Neutrophil (primary cell): ENCODE measurements around the gene RAB9B.

Experiments
- H3K27ac ChIP-seq: fragments of 200-600 bp; sonication (generic); 2 replicates; pipeline ENCODE4 v1.5.1; 2016; ENCODE audit warnings: mild to moderate bottlenecking, moderate library complexity
- H3K27me3 ChIP-seq: fragments of 200-600 bp; sonication (generic); 2 replicates; pipeline ENCODE4 v1.6.0; 2016; ENCODE audit warnings: mild to moderate bottlenecking
- H3K36me3 ChIP-seq: fragments of 200-600 bp; sonication (generic); 2 replicates; pipeline ENCODE4 v1.5.1; 2017
- H3K4me1 ChIP-seq, 2 experiments: fragments of 200-600 bp in 1 of 2; sonication (generic) in 1 of 2; 1 replicate in 1 of 2; 2 replicates in 1 of 2; pipeline versions ENCODE4 v1.5.1 to v1.6.1; 2013 to 2016; ENCODE audit warnings: low read depth in 1 of 2, low read length in 1 of 2, mild to moderate bottlenecking in 1 of 2, moderate library complexity in 1 of 2; ENCODE audit not compliant: control insufficient read depth in 1 of 2, insufficient read depth in 1 of 2
- H3K4me3 ChIP-seq, 2 experiments: fragments of 200-600 bp in 1 of 2; sonication (generic) in 1 of 2; 1 replicate in 1 of 2; 2 replicates in 1 of 2; pipeline ENCODE4 v1.5.1; 2013 to 2016; ENCODE audit warnings: low read depth in 1 of 2, low read length in 1 of 2, mild to moderate bottlenecking in 1 of 2, moderate library complexity in 1 of 2
- H3K9me3 ChIP-seq: fragments of 200-600 bp; sonication (generic); 2 replicates; pipeline ENCODE4 v1.5.1; 2016
- CTCF ChIP-seq: fragments of 200-600 bp; sonication (generic); IDR thresholded peaks from 2 replicates; pipeline ENCODE4 v1.5.1; 2016; ENCODE audit warnings: antibody characterized with exemption

Gene RAB9B

GRCh38 chrX:103845165-103845653 is 13.2 kb upstream of the RAB9B start:
- Histone ChIP-seq H3K4me3 (no peak overlapping the region), H3K27ac (no peak overlapping the region), H3K36me3 (no peaks in the 10 kb centered on the region), H3K4me1 (no peaks in the 10 kb centered on the region), H3K9me3 (no peaks in the 10 kb centered on the region), H3K27me3 (no peaks in the 10 kb centered on the region)
- no peak for TF ChIP-seq CTCF

DNA sequence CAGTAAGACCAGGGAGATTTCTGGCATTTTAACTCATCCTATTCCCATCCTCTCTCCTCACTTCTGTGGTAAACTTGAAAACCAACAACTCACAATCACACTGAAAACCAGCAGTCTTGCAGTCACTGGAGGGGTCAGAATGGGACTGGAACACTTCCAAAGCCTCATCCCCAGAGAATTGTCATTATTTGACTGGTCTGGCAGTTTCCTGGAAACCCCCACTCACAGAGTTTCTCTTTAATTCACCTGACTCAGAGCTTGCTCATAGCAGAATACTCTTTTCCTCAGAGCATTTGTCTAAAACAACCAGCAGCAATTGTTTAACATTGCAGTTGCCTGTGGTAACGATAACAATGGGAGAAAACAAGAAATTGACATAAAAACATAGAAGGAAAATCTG is 7.3 kb upstream of the RAB9B start:
- Histone ChIP-seq H3K4me1 (no peaks in the 10 kb centered on the region), H3K27me3 (no peaks in the 10 kb centered on the region), H3K36me3 (no peaks in the 10 kb centered on the region), H3K9me3 (no peaks in the 10 kb centered on the region), H3K27ac (no peak overlapping the region), H3K4me3 (no peak overlapping the region)
- TF ChIP-seq CTCF: no peak

GRCh38 chrX:103831342-103831802 is 685 bp downstream of the RAB9B start:
- Histone ChIP-seq H3K4me1 (peaks cover 3 to 5% of the 10 kb centered on the region in 2 experiments), H3K4me3 (peak overlapping the region; percentile 24 to 35), H3K27me3 (peaks cover 23% of the 10 kb centered on the region), H3K27ac (no peak overlapping the region), H3K9me3 (no peaks in the 10 kb centered on the region), H3K36me3 (no peaks in the 10 kb centered on the region)
- TF ChIP-seq CTCF: no peak

- Histone ChIP-seq H3K4me3 (no peak overlapping the region), H3K9me3 (no peaks in the 10 kb centered on the region), H3K27ac (no peak overlapping the region), H3K36me3 (no peaks in the 10 kb centered on the region), H3K4me1 (peaks cover 3 to 5% of the 10 kb centered on the region in 2 experiments), H3K27me3 (peaks cover 23% of the 10 kb centered on the region)
- no peak for TF ChIP-seq CTCF
These were observed 1.2 kb downstream of the RAB9B start for GRCh38 chrX:103830848-103831247.

DNA sequence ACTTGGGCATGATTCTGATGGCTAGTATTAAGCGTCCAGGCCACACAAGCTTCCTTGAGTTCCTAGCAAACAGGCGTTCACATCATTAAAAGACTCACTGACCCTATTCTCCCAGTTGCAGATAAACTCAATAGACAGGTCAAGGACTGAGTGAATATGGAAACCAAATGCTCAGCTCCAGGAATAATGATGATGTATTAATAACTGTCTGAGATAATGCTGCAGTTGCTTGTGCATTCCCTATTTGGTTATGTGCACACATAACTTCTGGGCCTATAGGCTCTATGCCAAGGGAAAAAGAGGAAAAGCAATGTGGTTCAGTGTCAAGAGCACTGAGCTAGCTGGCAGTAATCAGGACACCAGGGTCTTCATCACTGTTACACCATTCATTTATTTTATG is 3.5 kb downstream of the RAB9B start:
- Histone ChIP-seq H3K27me3 (peaks cover 23% of the 10 kb centered on the region), H3K36me3 (no peaks in the 10 kb centered on the region), H3K4me1 (peaks cover 3 to 5% of the 10 kb centered on the region in 2 experiments), H3K4me3 (no peak overlapping the region), H3K27ac (no peak overlapping the region), H3K9me3 (no peaks in the 10 kb centered on the region)
- no peak for TF ChIP-seq CTCF

- no peaks in the 10 kb centered on the region for H3K4me1 ChIP-seq
- no peak overlapping the region for H3K4me3 ChIP-seq
- H3K36me3 ChIP-seq: no peaks in the 10 kb centered on the region
- peaks cover 2% of the 10 kb centered on the region for H3K27me3 ChIP-seq
- no peaks in the 10 kb centered on the region for H3K9me3 ChIP-seq
- no peak for TF ChIP-seq CTCF
- H3K27ac ChIP-seq: no peak overlapping the region
These were observed 6.2 kb downstream of the RAB9B start for GRCh38 chrX:103825881-103826280.
